Measurements from ENCODE around the gene IDI1.
"Not testable (repeated sequence)": the region's sequence is repeated elsewhere in the genome, so short reads cannot be mapped to it uniquely, and the experiment has no call there.

IDI1 gene

GRCh38 chr10:1033601-1034000, 15.3 kb downstream of the IDI1 start:
- no peak for DNase-seq

- DNase-seq = no peak
Measured at GRCh38 chr10:1029838-1030237, 19.1 kb downstream of the IDI1 start.

DNA sequence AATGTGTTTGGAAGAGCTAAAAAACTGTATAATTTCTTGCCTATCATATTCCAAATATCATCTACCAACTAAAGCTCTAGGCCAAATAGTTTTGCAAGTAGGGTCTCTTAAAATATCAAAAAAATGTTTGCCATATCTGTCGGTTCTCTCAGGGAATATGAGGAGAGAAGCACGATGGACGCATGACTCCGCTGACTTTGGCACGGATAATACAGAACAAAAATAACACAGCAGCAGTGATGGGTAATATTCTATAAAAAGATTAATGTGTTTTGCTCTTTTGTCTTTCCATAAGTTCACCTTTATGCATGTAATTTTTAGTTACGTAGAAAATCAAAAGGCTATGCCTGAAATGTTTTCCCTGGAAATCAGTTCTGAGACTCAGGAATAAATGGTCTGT, 22.3 kb downstream of the IDI1 start:
- DNase-seq = no peak

GRCh38 chr10:1025683-1026082, 23.2 kb downstream of the IDI1 start, which contains the start of gene IDI2:
Gene IDI2, minus strand, starts transcription at chr10:1025859. Its CDS starts 1,136 bp downstream, at chr10:1024723.
- no peak for DNase-seq

DNA sequence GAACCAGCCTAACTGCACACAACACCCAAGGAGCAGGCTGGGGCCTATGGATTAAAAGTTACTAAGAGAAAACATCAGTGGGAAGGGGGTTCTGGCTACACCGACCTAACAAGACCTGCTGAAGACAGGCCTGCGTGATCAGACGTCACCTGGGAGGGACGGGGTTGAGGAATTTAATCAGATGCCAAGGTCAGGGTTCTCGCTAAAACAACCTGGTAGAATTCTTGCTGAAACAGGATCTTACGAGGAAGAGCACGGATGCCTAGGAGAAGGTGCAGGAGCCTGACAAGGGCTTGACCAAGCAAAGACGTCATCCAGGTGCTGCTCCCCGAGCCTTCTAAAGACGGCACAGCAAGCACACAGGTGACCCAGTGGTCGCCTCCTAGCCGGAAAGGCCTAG, 24.8 kb downstream of the IDI1 start:
- no peak for DNase-seq

GRCh38 chr10:1022413-1022812, 26.5 kb downstream of the IDI1 start:
- no peak for DNase-seq

DNA sequence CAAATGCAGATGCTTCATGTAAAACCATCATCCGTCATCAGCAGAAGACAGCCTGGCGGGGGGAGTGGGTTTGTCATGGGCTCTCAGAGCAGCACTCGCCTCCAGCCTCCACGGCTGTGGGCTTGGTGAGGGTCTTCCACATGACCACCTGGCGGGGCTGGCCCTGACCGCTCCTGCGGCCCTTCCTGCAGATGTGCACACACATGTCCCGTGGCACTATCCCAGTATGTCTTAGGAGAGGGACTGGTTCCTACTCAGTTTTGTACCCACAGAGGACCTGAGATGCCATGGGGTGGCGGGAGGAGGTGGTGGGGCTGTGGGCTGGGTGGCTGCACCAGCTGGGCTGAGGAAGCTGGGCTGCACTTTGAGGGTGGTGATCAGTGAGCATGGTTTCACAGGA, 28.0 kb downstream of the IDI1 start:
- no peak for DNase-seq

DNA sequence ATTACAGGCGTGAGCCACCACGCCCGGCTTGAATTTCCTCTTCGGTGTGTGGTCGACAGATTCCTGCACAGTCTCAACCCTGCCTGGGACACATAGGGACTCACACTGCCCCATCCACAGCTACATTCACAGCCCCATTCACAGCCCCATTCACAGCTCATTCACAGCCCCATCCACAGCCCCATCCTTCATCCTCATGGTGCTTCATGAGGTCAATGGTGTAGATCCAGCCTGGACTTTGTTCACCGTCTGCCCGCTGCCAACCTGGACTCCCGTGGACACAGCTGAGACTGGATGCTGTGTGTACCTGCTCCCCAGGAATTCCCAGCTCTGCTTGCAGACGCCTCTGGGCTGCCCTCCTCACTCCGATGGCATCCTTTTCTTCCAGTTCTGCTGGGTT, 28.5 kb downstream of the IDI1 start:
- no peak for DNase-seq

DNA sequence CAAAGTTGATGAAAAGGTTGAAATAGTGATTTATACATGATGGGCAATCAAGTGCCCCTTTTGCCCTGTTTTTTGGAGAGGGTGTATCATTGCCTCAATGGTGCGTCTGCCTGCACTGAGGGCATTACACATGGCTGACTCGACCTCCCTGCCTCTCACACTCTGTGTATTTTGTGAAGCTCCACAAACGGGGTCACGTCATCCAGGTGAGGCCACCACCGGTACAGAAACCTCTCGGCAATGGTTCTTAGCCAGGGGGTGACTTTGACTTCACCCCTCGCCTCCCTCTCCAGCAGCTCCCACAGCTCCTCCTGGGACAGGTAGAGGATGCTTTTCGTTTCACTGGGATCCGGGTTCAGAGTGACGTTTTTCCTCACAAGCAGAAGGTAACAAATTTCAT, 29.6 kb downstream of the IDI1 start:
- no peak for DNase-seq

GRCh38 chr10:1015688-1016087, 33.2 kb downstream of the IDI1 start:
- no peak for DNase-seq

- no peak for DNase-seq
Measured at GRCh38 chr10:1011696-1012095, 37.2 kb downstream of the IDI1 start.

DNA sequence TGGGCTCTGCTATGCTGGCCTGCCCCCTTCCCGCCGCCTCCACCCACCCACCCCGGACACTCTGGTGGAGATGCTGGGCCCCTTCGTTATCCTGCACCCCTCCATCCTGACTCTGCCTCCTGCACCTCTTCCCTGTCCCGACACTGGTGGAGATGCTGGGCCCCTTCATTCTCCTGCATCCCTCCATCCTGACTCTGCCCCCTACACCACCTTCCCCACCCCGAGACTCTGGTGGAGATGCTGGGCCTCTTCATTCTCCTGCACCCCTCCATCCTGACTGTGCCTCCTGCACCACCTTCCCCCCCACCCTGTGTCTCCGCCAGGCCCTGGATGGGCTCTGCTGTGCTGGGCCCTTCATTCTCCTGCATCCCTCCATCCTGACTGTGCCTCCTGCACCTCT, 38.2 kb downstream of the IDI1 start:
- no peak for DNase-seq

DNA sequence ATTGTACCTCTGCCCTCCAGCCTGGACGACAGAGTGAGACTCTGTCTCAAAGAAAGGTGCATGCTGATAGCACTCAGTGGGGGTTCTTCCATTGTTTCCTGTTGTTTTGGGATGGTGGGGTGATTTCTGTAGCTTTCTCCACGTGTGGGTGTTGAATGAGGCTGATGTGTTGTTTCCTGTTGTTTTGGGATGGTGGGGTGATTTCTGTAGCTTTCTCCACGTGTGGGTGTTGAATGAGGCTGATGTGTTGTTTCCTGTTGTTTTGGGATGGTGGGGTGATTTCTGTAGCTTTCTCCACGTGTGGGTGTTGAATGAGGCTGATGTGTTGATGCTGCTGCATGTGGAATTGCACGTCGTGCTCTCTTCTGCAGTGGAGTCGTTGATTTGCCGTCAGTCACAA, 39.0 kb downstream of the IDI1 start:
- DNase-seq = not testable (repeated sequence)

GRCh38 chr10:1009071-1009494, 39.8 kb downstream of the IDI1 start:
- DNase-seq = no peak

DNA sequence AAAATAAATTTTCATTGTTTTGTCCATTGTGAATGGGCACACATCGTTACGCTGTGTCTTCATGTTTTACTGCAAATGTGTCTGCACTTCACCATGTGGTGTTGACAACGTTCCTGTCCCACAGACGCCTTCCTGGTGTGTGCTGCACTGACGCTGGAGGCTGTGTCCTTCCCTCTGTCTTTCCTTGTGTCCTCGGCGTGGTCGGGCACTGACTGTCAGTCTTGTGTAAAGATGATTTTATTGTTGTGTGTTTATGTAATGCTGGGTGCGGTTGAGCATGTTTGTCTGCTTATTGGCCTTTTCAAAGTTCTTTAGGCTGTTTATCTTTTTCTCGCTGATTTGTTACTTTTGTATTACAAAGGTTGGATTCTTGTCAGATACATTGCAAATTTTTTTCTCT, 41.3 kb downstream of the IDI1 start:
- no peak for DNase-seq

DNA sequence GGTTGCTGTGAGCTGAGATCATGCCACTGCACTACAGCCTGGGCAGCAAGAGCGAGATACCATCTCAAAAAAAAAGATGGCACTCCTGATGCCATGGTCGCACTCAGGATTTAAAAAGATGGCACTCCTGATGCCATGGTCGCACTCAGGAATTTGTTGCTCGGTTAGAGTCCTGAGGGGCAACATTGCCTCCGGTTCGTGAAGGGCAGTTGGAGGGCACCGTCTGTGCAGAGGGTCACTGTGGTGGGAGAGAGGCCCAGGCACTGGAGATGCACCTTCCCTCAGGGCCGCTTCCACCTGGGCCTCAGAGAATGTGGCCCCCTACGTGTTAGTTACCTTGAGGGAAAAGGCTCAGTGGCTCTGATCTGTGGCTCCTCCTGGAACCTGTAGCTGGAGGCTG, 42.3 kb downstream of the IDI1 start:
- no peak for DNase-seq

DNA sequence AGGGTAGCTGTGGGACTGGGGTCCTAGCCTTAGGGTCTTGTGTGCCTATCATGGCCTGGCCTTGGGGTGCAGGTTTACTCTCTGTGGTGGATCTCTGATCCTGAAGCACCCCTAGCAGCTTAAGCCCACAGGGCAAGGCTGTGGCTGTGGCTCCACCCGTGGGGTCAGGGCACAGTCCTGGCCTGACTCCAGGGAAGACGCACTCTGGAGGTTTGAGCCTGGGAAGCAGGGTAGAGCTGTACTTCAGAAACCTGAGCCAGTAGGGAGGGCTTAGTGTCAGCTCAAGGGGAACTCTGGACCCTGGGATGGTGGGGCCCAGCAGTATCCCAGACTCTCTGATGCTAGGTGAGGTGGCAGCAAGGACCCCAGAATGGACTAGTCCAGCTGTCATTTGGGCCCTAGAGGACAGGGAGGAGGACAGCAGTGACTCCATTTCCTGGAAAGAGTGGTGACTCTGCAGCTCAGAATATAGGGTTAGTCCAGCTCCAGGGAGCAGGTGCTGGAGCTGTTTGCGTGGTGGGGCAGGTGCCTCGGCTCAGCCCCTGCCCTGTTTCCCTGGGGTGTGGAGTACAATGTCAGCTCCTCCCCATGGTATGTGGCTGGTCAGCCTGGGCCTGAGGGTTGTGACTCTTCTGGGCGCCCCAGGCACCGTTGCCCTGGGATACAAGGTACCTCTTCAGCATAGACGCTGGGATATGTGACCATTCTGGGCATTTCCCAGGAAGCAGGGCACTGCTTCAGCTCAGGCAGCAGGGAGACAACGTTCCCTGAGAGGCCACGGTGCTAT, 44.8 kb downstream of the IDI1 start:
- no peak for DNase-seq

DNA sequence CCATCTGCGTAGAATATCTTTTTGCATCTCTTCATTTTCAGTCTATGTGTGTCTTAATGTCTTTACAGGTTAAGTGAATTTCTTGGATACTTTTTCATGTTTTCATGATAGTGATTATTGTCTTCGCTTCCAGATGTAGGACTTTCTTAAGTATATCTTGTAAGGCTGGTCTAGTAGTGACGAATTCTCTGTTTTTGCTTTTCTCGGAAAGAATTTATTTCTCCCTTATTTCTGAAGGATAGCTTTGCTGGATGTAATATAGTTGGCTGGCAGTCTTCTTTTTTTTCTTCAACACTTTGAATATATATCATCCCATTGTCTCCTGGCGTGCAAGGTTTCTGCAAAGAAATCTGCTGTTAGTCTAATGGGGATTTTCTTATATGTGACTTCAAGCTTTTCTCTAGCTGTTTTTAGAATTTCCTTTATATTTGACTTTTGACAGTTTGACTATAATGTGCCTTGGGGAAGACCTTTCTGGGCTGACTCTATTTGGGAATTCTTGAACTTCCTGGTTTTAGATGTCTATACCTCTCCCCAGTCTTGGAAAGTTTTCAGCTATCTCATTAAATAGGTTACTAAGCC, 46.4 kb downstream of the IDI1 start:
- DNase-seq = no peak

DNA sequence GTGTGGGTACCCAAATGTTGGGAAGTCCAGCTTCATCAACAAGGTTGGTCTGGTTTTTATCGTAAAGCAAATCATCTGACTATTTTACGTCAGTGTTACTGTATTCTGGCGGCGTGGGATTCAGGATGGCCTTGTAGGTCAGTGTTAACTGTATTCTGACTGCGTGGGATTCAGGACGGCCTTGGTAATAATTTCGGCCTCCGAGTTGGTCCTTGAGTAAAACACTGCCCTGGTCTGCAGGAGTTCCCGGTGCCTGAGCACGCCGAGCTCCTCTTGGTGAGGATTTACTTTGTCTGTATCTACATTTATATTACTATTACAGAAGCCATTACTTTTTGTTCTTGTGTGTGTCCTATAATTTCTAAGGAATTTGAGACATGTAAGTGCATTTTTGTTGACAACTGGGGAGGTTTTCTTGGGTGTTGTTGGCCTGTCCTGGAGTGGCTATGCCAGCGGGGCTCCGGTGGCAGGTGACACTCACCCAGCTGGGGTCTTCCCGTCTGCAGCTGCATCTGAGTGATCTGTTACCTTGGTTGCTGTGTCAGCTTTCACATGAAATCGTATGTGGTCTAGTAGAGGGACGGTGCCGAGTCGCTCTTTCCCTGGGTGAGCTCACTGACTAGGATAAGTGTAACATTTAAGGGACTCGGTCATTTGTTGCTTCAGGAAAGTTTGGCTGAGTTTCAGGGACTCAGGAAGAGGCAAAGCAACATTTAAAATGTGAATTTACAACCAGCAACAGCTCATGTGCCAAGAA, 51.5 kb downstream of the IDI1 start:
- DNase-seq = no peak

- no peak for DNase-seq
Measured at GRCh38 chr10:996031-996430, 52.9 kb downstream of the IDI1 start.

GRCh38 chr10:995559-995926, 53.4 kb downstream of the IDI1 start:
- no peak for DNase-seq

- no peak for DNase-seq
Measured at GRCh38 chr10:994836-995558, 53.9 kb downstream of the IDI1 start.

- DNase-seq = no peak
Measured at GRCh38 chr10:992871-993270, 56.0 kb downstream of the IDI1 start.

All from CD4-positive, alpha-beta T cell treated with Interleukin-4 for 1 hour (primary cell).